HepG2 (cell line): Measurements from ENCODE around the gene FFAR2. TPM values are rescaled to one million over a fixed set of nuclear protein-coding genes. Genes with fewer than 3 reads are reported as not detected.

ENCODE experiments used
- ATAC-seq: fragments of 200-7000 bp; cut with Tn5 transposase; 3 replicates; pipeline ENCODE4 v1.9.1; 2020; ENCODE audit warnings: mild to moderate bottlenecking, moderate library complexity
- BruUV-seq: library from RNA; stranded (reverse); fragments of 400-500 nt; replicated peaks from 2 replicates; lab custom pipeline; 2021; lab: Mats Ljungman, UMichigan
- CTCF ChIA-PET: fragments of 300-600 bp; formaldehyde crosslinking; extraction: SDS; loops from one replicate; lab custom pipeline; 2021; ENCODE audit warnings: low total read pairs, inconsistent platforms, low intra/inter-chr PET ratio; lab: Yijun Ruan, JAX
- POLR2A ChIA-PET: fragments of 350-600 bp; sonication (Branson Sonifier 250); formaldehyde crosslinking; loops from one replicate; lab custom pipeline; 2020; ENCODE audit warnings: antibody characterized with exemption, inconsistent platforms; lab: Yijun Ruan, JAX
- DNase-seq: peaks from one replicate; pipeline ENCODE4 v3.0.0-alpha.2; 2015; ENCODE audit warnings: low spot score
- FAIRE-seq: peaks from 3 replicates; lab custom pipeline; 2011; peaks lifted over from hg19 to GRCh38; lab: Jason Lieb, UNC
- H2AFZ ChIP-seq: one replicate; pipeline ENCODE4 v1.6.1; 2011; ENCODE audit warnings: low read length, inconsistent platforms
- H3K27ac ChIP-seq: fragments of 300-600 bp; 3 replicates; pipeline ENCODE4 v1.8.0; 2011; ENCODE audit warnings: mixed run types, mild to moderate bottlenecking, mixed read lengths, low read length, inconsistent platforms; ENCODE audit not compliant: insufficient read depth; ENCODE audit errors: extremely low read length
- H3K27me3 ChIP-seq, 2 experiments: fragments of 200-600 bp in 1 of 2; 2 replicates in 1 of 2; 3 replicates in 1 of 2; pipeline versions ENCODE4 v1.6.0 to v1.8.0; 2011; ENCODE audit warnings: low read length in 2 of 2, mild to moderate bottlenecking in 2 of 2, moderate library complexity in 2 of 2, inconsistent platforms in 1 of 2; ENCODE audit not compliant: insufficient read depth in 2 of 2, control insufficient read depth in 1 of 2
- H3K36me3 ChIP-seq, 2 experiments: fragments of 200-600 bp in 1 of 2; replicated peaks in 1 of 2; 2 replicates in 1 of 2; 3 replicates in 1 of 2; pipeline versions ENCODE4 v1.5.1 to v1.8.0; 2011; ENCODE audit warnings: low read length in 2 of 2, inconsistent platforms in 1 of 2; ENCODE audit not compliant: insufficient read depth in 2 of 2, control insufficient read depth in 1 of 2
- H3K4me1 ChIP-seq: 2 replicates; pipeline ENCODE4 v1.5.1; 2012; ENCODE audit warnings: low read length, inconsistent platforms; ENCODE audit not compliant: insufficient read depth
- H3K4me2 ChIP-seq: 2 replicates; pipeline ENCODE4 v1.6.0; 2011; ENCODE audit warnings: low read depth, low read length, inconsistent platforms
- H3K4me3 ChIP-seq, 3 experiments: fragments of 200-600 bp in 1 of 3; sonication (generic), shearing (Covaris generic) in 1 of 3; replicated peaks in 1 of 3; 2 replicates each; pipeline ENCODE4 v1.5.1; 2011 to 2016; ENCODE audit warnings: low read length in 3 of 3, inconsistent platforms in 2 of 3, low read depth in 2 of 3, mild to moderate bottlenecking in 2 of 3, control low read depth in 1 of 3, mixed read lengths in 1 of 3; ENCODE audit not compliant: insufficient read depth in 1 of 3
- H3K79me2 ChIP-seq: one replicate; pipeline ENCODE4 v1.6.1; 2011; ENCODE audit warnings: low read length, inconsistent platforms; ENCODE audit not compliant: insufficient read depth
- H3K9ac ChIP-seq: 2 replicates; pipeline ENCODE4 v1.6.0; 2011; ENCODE audit warnings: mild to moderate bottlenecking, low read depth, low read length, inconsistent platforms; ENCODE audit not compliant: insufficient read depth
- H3K9me3 ChIP-seq: 2 replicates; pipeline ENCODE4 v1.5.1; 2012; ENCODE audit warnings: mild to moderate bottlenecking, low read length
- H4K20me1 ChIP-seq: 2 replicates; pipeline ENCODE4 v1.6.0; 2011; ENCODE audit warnings: inconsistent platforms, mild to moderate bottlenecking, low read length, moderate library complexity; ENCODE audit not compliant: insufficient read depth
- ARNT2 ChIP-seq: sonication (generic); formaldehyde crosslinking; IDR thresholded peaks from 2 replicates; pipeline ENCODE4 v1.8.0; 2022; ENCODE audit warnings: mild to moderate bottlenecking, low read depth, missing genetic modification reagents, moderate library complexity
- BRCA1 ChIP-seq: sonication (generic); formaldehyde crosslinking; IDR thresholded peaks from 2 replicates; pipeline ENCODE4 v1.4.0; 2020; ENCODE audit warnings: missing genetic modification reagents
- SCMH1 ChIP-seq: sonication (generic); formaldehyde crosslinking; IDR thresholded peaks from 2 replicates; pipeline ENCODE4 v1.9.0; 2021; ENCODE audit warnings: missing genetic modification reagents, mild to moderate bottlenecking, borderline replicate concordance
- ZBTB20 ChIP-seq: sonication (generic); formaldehyde crosslinking; IDR thresholded peaks from 2 replicates; pipeline ENCODE4 v1.8.1; 2023; ENCODE audit warnings: missing genetic modification reagents, low read depth, mild to moderate bottlenecking, borderline replicate concordance
- ZMYM4 ChIP-seq: sonication (generic); formaldehyde crosslinking; IDR thresholded peaks from 2 replicates; pipeline ENCODE4 v1.8.1; 2023; ENCODE audit warnings: mild to moderate bottlenecking, missing genetic modification reagents
- ZNF431 ChIP-seq: sonication (generic); formaldehyde crosslinking; IDR thresholded peaks from 2 replicates; pipeline ENCODE4 v1.9.0; 2022; ENCODE audit warnings: missing genetic modification reagents, low read depth, mild to moderate bottlenecking, borderline replicate concordance
- ZSCAN25 ChIP-seq: sonication (generic); formaldehyde crosslinking; IDR thresholded peaks from 2 replicates; pipeline ENCODE4 v1.8.0; 2022; ENCODE audit warnings: mild to moderate bottlenecking, missing genetic modification reagents
- WGBS: methylation state at CpG from one replicate; pipeline ENCODE4 v1.1.6; 2017; ENCODE audit warnings: low lambda C conversion rate; 5-methylcytosine and 5-hydroxymethylcytosine counted together
- in situ Hi-C: cut with HindIII; loops from 2 replicates; pipeline ENCODE4 v1.10.0; 2017; ENCODE audit warnings: low pct_unique_long_range_greater_than_20kb; ENCODE audit not compliant: extremely low pct_ligation_motif_present
- intact Hi-C: fragments of 100-400 bp; cut with micrococcal nuclease; formaldehyde crosslinking; loops from one replicate; pipeline ENCODE4 v1.10.0; 2022; ENCODE audit not compliant: unreplicated experiment
- polyA plus RNA-seq, 8 experiments: library from polyadenylated mRNA; depleted of rRNA in 3 of 8; stranded (reverse) in 7 of 8; unstranded in 1 of 8; fragments of >200 nt; fragmentation: Illumina TruSeq in 4 of 8; extraction: Trizol in 4 of 8; gene quantifications; 2 replicates each; pipeline versions ENCODE4 v1.2.1 to v1.2.3, GENCODE V29; 2011 to 2016; ENCODE audit warnings: low read depth in 4 of 8, missing spikeins in 1 of 8, mixed read lengths in 1 of 8; ENCODE audit not compliant: insufficient read depth in 1 of 8
- total RNA-seq, 5 experiments: library from RNA; depleted of rRNA; stranded (reverse); fragments of >200 nt; fragmentation: Illumina TruSeq; extraction: Trizol; gene quantifications; 2 replicates each; pipeline ENCODE4 v1.2.3, GENCODE V29; 2016; ENCODE audit warnings: low read depth in 1 of 5
- TF ChIP-seq, protein P1 (sequence below): sonication (generic); formaldehyde crosslinking; conservative IDR thresholded peaks from 2 replicates; pipeline ENCODE4 v1.5.0; 2020; ENCODE audit warnings: missing genetic modification reagents
- TF ChIP-seq, protein P2 (sequence below): IDR thresholded peaks from 2 replicates; pipeline ENCODE4 v1.6.1; 2012; ENCODE audit warnings: inconsistent platforms

FFAR2 gene
- total and polyA plus RNA-seq, 2 of the 13 experiments (the other 11 are each of a cell fraction or from before 2014, with no cell fraction given), result 0.12 TPM; not detected in 1

DNA sequence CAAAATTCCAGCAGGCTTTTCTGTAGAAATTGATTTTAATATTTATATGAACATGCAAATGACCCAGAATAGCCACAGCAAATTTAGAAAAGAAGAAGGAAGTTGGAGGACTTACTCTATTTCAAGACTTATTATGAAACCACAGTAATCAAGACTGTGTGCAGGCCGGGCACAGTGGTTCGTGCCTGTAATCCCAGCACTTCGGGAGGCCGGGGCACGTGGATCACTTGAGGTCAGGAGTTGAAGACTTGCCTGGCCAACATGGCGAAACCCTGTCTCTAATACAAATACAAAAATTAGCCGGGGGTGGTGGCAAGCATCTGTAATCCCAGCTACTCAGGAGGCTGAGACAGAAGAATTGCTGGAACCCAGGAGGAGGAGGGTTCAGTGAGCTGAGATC is 6.0 kb upstream of the FFAR2 start (continued):
- TF ChIP-seq, protein P1, sequence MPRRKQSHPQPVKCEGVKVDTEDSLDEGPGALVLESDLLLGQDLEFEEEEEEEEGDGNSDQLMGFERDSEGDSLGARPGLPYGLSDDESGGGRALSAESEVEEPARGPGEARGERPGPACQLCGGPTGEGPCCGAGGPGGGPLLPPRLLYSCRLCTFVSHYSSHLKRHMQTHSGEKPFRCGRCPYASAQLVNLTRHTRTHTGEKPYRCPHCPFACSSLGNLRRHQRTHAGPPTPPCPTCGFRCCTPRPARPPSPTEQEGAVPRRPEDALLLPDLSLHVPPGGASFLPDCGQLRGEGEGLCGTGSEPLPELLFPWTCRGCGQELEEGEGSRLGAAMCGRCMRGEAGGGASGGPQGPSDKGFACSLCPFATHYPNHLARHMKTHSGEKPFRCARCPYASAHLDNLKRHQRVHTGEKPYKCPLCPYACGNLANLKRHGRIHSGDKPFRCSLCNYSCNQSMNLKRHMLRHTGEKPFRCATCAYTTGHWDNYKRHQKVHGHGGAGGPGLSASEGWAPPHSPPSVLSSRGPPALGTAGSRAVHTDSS (CRISPR knock-in tag), result no peak
- TF ChIP-seq ZMYM4 (no peak), SCMH1 (CRISPR knock-in tag) (no peak)

DNA sequence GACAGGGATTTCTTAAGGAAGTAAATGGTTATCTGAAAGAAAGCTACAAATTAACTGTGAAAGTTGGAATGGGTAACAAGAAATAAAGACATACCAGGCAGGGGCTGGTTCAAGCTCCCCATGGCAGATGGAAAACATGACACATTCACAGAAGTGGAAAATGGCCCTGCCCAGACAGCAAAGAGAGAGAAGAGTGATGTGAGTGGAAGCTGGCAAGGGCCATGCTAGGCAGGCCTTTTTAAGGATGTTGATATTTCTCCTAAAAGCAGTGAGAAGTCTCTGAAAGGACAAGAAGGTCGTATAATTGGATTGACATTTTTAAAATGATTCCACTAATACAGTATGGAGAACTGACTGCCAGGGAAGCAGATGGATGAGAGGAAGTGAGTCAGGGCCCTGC is 3.3 kb upstream of the FFAR2 start:
- in situ Hi-C loops (no loop called here), intact Hi-C loops (no loop called here)
- H3K79me2 ChIP-seq, result no peaks in the 10 kb centered on the region
- WGBS, result 25% methylated on average over 1 of the region's 1 CpG
- no peak overlapping the region for H2AFZ ChIP-seq
- H3K4me3 ChIP-seq, result no peak overlapping the region
- H3K27me3 ChIP-seq, result peaks cover 3 to 30% of the 10 kb centered on the region in 2 experiments
- H3K9ac ChIP-seq, result no peak overlapping the region
- ATAC-seq (no peak), DNase-seq (no peak), FAIRE-seq (no peak)
- no peak overlapping the region for H3K4me2 ChIP-seq
- no peaks in the 10 kb centered on the region for H4K20me1 ChIP-seq
- H3K9me3 ChIP-seq, result no peaks in the 10 kb centered on the region
- TF ChIP-seq ZBTB20 (no peak), ARNT2 (CRISPR knock-in tag) (no peak), ZNF431 (CRISPR knock-in tag) (no peak), BRCA1 (no peak), ZSCAN25 (CRISPR knock-in tag) (no peak)
- TF ChIP-seq, protein P2, sequence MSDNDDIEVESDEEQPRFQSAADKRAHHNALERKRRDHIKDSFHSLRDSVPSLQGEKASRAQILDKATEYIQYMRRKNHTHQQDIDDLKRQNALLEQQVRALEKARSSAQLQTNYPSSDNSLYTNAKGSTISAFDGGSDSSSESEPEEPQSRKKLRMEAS, result no peak
- no peaks in the 10 kb centered on the region for H3K36me3 ChIP-seq
- no peak overlapping the region for H3K27ac ChIP-seq
- ChIA-PET CTCF (no interaction called here), POLR2A (no interaction called here)
- peaks cover 40% of the 10 kb centered on the region for H3K4me1 ChIP-seq
- no TSS peak for BruUV-seq
